Left cardiac atrium (tissue), 4 donors: ENCODE results near the gene LRRC7. TPM values are rescaled to one million over a fixed set of nuclear protein-coding genes. Genes with fewer than 3 reads are reported as not detected.

Source experiments
- ATAC-seq, 2 donors: fragments of 200-7000 bp; cut with Tn5 transposase; one replicate each; pipeline ENCODE4 v1.9.1; 2020; ENCODE audit warnings: mild to moderate bottlenecking in 2 of 2, moderate library complexity in 2 of 2
- DNase-seq: peaks from one replicate; pipeline ENCODE4 v3.0.0-alpha.2; 2020
- intact Hi-C, 2 donors: fragments of 100-400 bp; cut with DNase I; formaldehyde crosslinking; loops; one replicate each; pipeline versions ENCODE4 v1.14.1 to v1.15.1; 2022 to 2023
- total RNA-seq, 2 donors: library from RNA; stranded (reverse); fragmentation: NEBNext Ultra II Directional; extraction: Animal tissue kit (Norgen Biotek cat#: 25700); gene quantifications; one replicate each; pipeline ENCODE4 v1.2.1, GENCODE V29; 2021
- donor health status: DM: no; HTN: yes; CAD: no.
- donor health status: DM: no; HTN: yes; CAD: no; lungs with severe emphysema.
- donor health status: DM: yes; HTN: yes; CAD: no.
- donor health status: Dilated cardiomyopathy.

LRRC7 gene
- total RNA-seq, 2 donors from 2014 or later, result 5.7 to 6.2 TPM

- intact Hi-C loops, result no loop called here
- DNase-seq (no peak), ATAC-seq (no peak)
Measured at GRCh38 chr1:70093250-70093975, 525.7 kb downstream of the LRRC7 start.

- intact Hi-C loops, result no loop called here
- ATAC-seq (no peak), DNase-seq (no peak)
Measured at GRCh38 chr1:70101231-70101630, 533.5 kb downstream of the LRRC7 start.

- ATAC-seq (no peak), DNase-seq (no peak)
- intact Hi-C loops, result no loop called here
Measured at GRCh38 chr1:70101774-70102173, 534.1 kb downstream of the LRRC7 start.

GRCh38 chr1:70103770-70104169 lies 536.0 kb downstream of the LRRC7 start:
- ATAC-seq (no peak), DNase-seq (no peak)
- intact Hi-C loops, result no loop called here

- intact Hi-C loops, result no loop called here
- DNase-seq (no peak), ATAC-seq (no peak)
Measured at GRCh38 chr1:70109241-70109640, 541.5 kb downstream of the LRRC7 start.

GRCh38 chr1:70112838-70113237 lies 545.1 kb downstream of the LRRC7 start:
- ATAC-seq (no peak), DNase-seq (no peak)
- intact Hi-C loops, result no loop called here

GRCh38 chr1:70115315-70115714 lies 547.6 kb downstream of the LRRC7 start:
- no peak for ATAC-seq
- DNase-seq, result no peak
- intact Hi-C loops, result no loop called here

GRCh38 chr1:70117046-70117445 lies 549.3 kb downstream of the LRRC7 start:
- intact Hi-C loops, result no loop called here
- ATAC-seq, result no peak
- no peak for DNase-seq

- intact Hi-C loops, result no loop called here
- ATAC-seq (peak; percentile 59 to 72), DNase-seq (no peak)
Measured at GRCh38 chr1:70134148-70134547, 566.4 kb downstream of the LRRC7 start.

GRCh38 chr1:70140343-70140742 lies 572.6 kb downstream of the LRRC7 start:
- intact Hi-C loops, result no loop called here
- ATAC-seq, result peak; percentile 77 to 82
- DNase-seq, result no peak

GRCh38 chr1:70140894-70141293 lies 573.2 kb downstream of the LRRC7 start:
- intact Hi-C loops, result no loop called here

GRCh38 chr1:70142075-70142474 lies 574.4 kb downstream of the LRRC7 start:
- intact Hi-C loops, result no loop called here
- ATAC-seq, result peak in 1 of 2 donors; percentile 36
- no peak for DNase-seq

More at GRCh38 chr1:70140894-70141293, 573.2 kb downstream of the LRRC7 start:
- peak in 1 of 2 donors; percentile 62 for ATAC-seq
- DNase-seq, result no peak

GRCh38 chr1:70143048-70143659 lies 575.4 kb downstream of the LRRC7 start:
- DNase-seq (no peak), ATAC-seq (no peak)
- intact Hi-C loops, result no loop called here

- ATAC-seq (no peak), DNase-seq (no peak)
- intact Hi-C loops, result no loop called here
Measured at GRCh38 chr1:70146488-70146887, 578.8 kb downstream of the LRRC7 start.

GRCh38 chr1:70150444-70150843 lies 582.7 kb downstream of the LRRC7 start:
- intact Hi-C loops, result no loop called here
- ATAC-seq (no peak), DNase-seq (no peak)

- DNase-seq (no peak), ATAC-seq (no peak)
- intact Hi-C loops, result no loop called here
Measured at GRCh38 chr1:70153739-70154138, 586.0 kb downstream of the LRRC7 start.

- DNase-seq, result no peak
- intact Hi-C loops, result no loop called here
- no peak for ATAC-seq
Measured at GRCh38 chr1:70156529-70157120, 588.9 kb downstream of the LRRC7 start.

- ATAC-seq (no peak), DNase-seq (no peak)
- intact Hi-C loops, result no loop called here
Measured at GRCh38 chr1:70164350-70164749, 596.6 kb downstream of the LRRC7 start.

- no peak for DNase-seq
- intact Hi-C loops, result no loop called here
- ATAC-seq, result no peak
Measured at GRCh38 chr1:70168283-70168682, 600.6 kb downstream of the LRRC7 start.

- ATAC-seq (peak in 1 of 2 donors; percentile 29), DNase-seq (no peak)
- intact Hi-C loops, result no loop called here
Measured at GRCh38 chr1:70169018-70169839, 601.5 kb downstream of the LRRC7 start.
